Endothelial cell of umbilical vein (primary cell): Measurements from ENCODE around the gene NPAS1. TPM values are rescaled to one million over a fixed set of nuclear protein-coding genes. Genes with fewer than 3 reads are reported as not detected.

Source experiments
- BruUV-seq: library from RNA; stranded (reverse); fragments of 400-500 nt; replicated peaks from 2 replicates; lab custom pipeline; 2021; lab: Mats Ljungman, UMichigan
- CTCF ChIA-PET: fragments of 300-600, 350-600 bp; sonication (Branson Sonifier 250); formaldehyde crosslinking; loops from one replicate; lab custom pipeline; 2021; ENCODE audit warnings: antibody characterized with exemption, inconsistent platforms; lab: Charles Lee
- POLR2A ChIA-PET: fragments of 300-600, 350-600 bp; sonication (Branson Sonifier 250); formaldehyde crosslinking; loops from one replicate; lab custom pipeline; 2021; ENCODE audit warnings: antibody characterized with exemption, inconsistent platforms; lab: Charles Lee
- DNase-seq: peaks from one replicate; pipeline ENCODE4 v3.0.0-alpha.2; 2011; ENCODE audit warnings: low read depth, low spot score
- FAIRE-seq: peaks from 2 replicates; lab custom pipeline; 2011; peaks lifted over from hg19 to GRCh38; lab: Jason Lieb, UNC
- H2AFZ ChIP-seq: 2 replicates; pipeline ENCODE4 v1.6.0; 2012; ENCODE audit warnings: low read depth, low read length, control low read depth, inconsistent platforms
- H3K27ac ChIP-seq: 2 replicates; pipeline ENCODE4 v1.5.1; 2011; ENCODE audit warnings: low read depth, mild to moderate bottlenecking, control low read depth, low read length, moderate library complexity; ENCODE audit not compliant: insufficient read depth
- H3K27me3 ChIP-seq, 2 experiments: 2 replicates each; pipeline versions ENCODE4 v1.6.0 to v1.6.1; 2011; ENCODE audit warnings: low read length in 2 of 2, mixed read lengths in 1 of 2; ENCODE audit not compliant: control insufficient read depth in 2 of 2, insufficient read depth in 2 of 2
- H3K36me3 ChIP-seq, 2 experiments: 2 replicates in 1 of 2; 3 replicates in 1 of 2; pipeline ENCODE4 v1.5.1; 2011; ENCODE audit warnings: low read length in 2 of 2, mild to moderate bottlenecking in 1 of 2, moderate library complexity in 1 of 2; ENCODE audit not compliant: control insufficient read depth in 2 of 2, insufficient read depth in 2 of 2; ENCODE audit errors: extremely low read depth in 1 of 2
- H3K4me1 ChIP-seq: 3 replicates; pipeline ENCODE4 v1.5.1; 2011; ENCODE audit warnings: mild to moderate bottlenecking, low read length; ENCODE audit not compliant: control insufficient read depth, insufficient read depth; ENCODE audit errors: extremely low read depth
- H3K4me2 ChIP-seq: 2 replicates; pipeline ENCODE4 v1.6.1; 2011; ENCODE audit warnings: low read length, control low read depth, mixed read lengths; ENCODE audit not compliant: insufficient read depth
- H3K4me3 ChIP-seq, 3 experiments: fragments of 200-600 bp in 1 of 3; sonication (generic), shearing (Covaris generic) in 1 of 3; replicated peaks in 1 of 3; 2 replicates each; pipeline ENCODE4 v1.5.1; 2011 to 2016; ENCODE audit warnings: control low read depth in 3 of 3, low read length in 3 of 3, mild to moderate bottlenecking in 2 of 3, inconsistent platforms in 1 of 3, low read depth in 1 of 3, moderate library complexity in 1 of 3; ENCODE audit not compliant: insufficient read depth in 1 of 3
- H3K79me2 ChIP-seq: 2 replicates; pipeline ENCODE4 v1.6.0; 2012; ENCODE audit warnings: low read length, inconsistent platforms; ENCODE audit not compliant: control insufficient read depth, insufficient read depth
- H3K9ac ChIP-seq: replicated peaks from 2 replicates; pipeline ENCODE3; 2011; ENCODE audit warnings: low read length, control low read depth; ENCODE audit not compliant: insufficient read depth; ENCODE audit errors: extremely low read depth
- H3K9me1 ChIP-seq: replicated peaks from 3 replicates; pipeline ENCODE4 v1.6.0; 2011; ENCODE audit warnings: mild to moderate bottlenecking, low read length; ENCODE audit not compliant: control insufficient read depth, insufficient read depth; ENCODE audit errors: extremely low read depth
- H3K9me3 ChIP-seq: replicated peaks from 2 replicates; pipeline ENCODE4 v1.5.1; 2012; ENCODE audit warnings: low read length, inconsistent platforms; ENCODE audit not compliant: control insufficient read depth, insufficient read depth
- H4K20me1 ChIP-seq: replicated peaks from 2 replicates; pipeline ENCODE3; 2011; ENCODE audit warnings: mild to moderate bottlenecking, low read length; ENCODE audit not compliant: control insufficient read depth, insufficient read depth; ENCODE audit errors: extremely low read depth
- CTCF ChIP-seq, 2 donors: IDR thresholded peaks; 1 replicate in 1 of 2; 2 replicates in 1 of 2; pipeline ENCODE4 v1.5.1; 2011; ENCODE audit warnings: low read length in 2 of 2, mild to moderate bottlenecking in 2 of 2, moderate library complexity in 2 of 2, control low read depth in 1 of 2, inconsistent platforms in 1 of 2, low read depth in 1 of 2; ENCODE audit not compliant: insufficient read depth in 1 of 2; ENCODE audit errors: extremely low read depth in 1 of 2
- EZH2 ChIP-seq: IDR thresholded peaks from 2 replicates; pipeline ENCODE4 v1.6.1; 2012; ENCODE audit warnings: borderline replicate concordance, low read depth, mild to moderate bottlenecking, moderate library complexity, low read length, inconsistent platforms; ENCODE audit not compliant: severe bottlenecking
- JUN ChIP-seq: IDR thresholded peaks from 2 replicates; pipeline ENCODE4 v1.6.1; 2011; ENCODE audit warnings: borderline replicate concordance, low read depth; ENCODE audit not compliant: insufficient read length, insufficient read depth
- MYC ChIP-seq: IDR thresholded peaks from one replicate; pipeline ENCODE4 v1.6.1; 2011; ENCODE audit warnings: mild to moderate bottlenecking, low read depth, low read length
- dilution Hi-C: fragments of 300-500 bp; cut with MboI; formaldehyde crosslinking; loops from one replicate; pipeline ENCODE4 v1.15.0; 2019; ENCODE audit warnings: low sequenced_read_pairs; ENCODE audit not compliant: extremely low pct_ligation_motif_present
- intact Hi-C: fragments of 100-400 bp; cut with micrococcal nuclease; formaldehyde crosslinking; loops from one replicate; pipeline ENCODE4 v1.10.0; 2022
- polyA plus RNA-seq, 4 experiments: library from polyadenylated mRNA; depleted of rRNA in 3 of 4; stranded (reverse) in 3 of 4; unstranded in 1 of 4; fragments of >200 nt; gene quantifications; 2 replicates each; pipeline versions ENCODE4 v1.2.1 to v1.2.3, GENCODE V29; 2011 to 2012; ENCODE audit warnings: missing spikeins in 1 of 4
- total RNA-seq: library from RNA; stranded (reverse); gene quantifications from 2 replicates; pipeline ENCODE4 v1.2.3, GENCODE V29; 2021

The NPAS1 gene
- total and polyA plus RNA-seq, 2 donors (not counting 3 experiments of a cell fraction or from before 2014, with no cell fraction given): 0.18 to 0.62 TPM

GRCh38 chr19:47028195-47028601, 8.6 kb downstream of the NPAS1 start:
- H3K27ac ChIP-seq: no peak overlapping the region
- DNase-seq: no peak
- ChIA-PET CTCF (interaction anchor here (0.6 to 1.2 kb wide), 3 partner anchors 15 to 40 kb away, joined by 3 read pairs; no protein-coding TSS in a partner anchor), POLR2A (interaction anchor here (0.6 kb wide), 1 partner anchor 20 kb away, joined by 8 read pairs; no protein-coding TSS in a partner anchor)
- FAIRE-seq: no peak
- peaks cover 13 to 20% of the 10 kb centered on the region in 2 experiments for H3K27me3 ChIP-seq
- H2AFZ ChIP-seq: no peak overlapping the region
- no TSS peak for BruUV-seq
- H3K36me3 ChIP-seq: no peaks in the 10 kb centered on the region
- dilution Hi-C loops (no loop called here), intact Hi-C loops (no loop called here)
- H3K4me3 ChIP-seq: no peak overlapping the region
- TF ChIP-seq EZH2 (peak; percentile 68), CTCF (IDR thresholded peaks at IDR 0.05; ENCODE audit: extremely low read depth in 1 of 2, insufficient read depth in 1 of 2, low read depth in 1 of 2, low read length in 2 of 2) (no peak)
- no peaks in the 10 kb centered on the region for H3K9me1 ChIP-seq
- H4K20me1 ChIP-seq: no peaks in the 10 kb centered on the region
- no peaks in the 10 kb centered on the region for H3K9me3 ChIP-seq
- no peaks in the 10 kb centered on the region for H3K79me2 ChIP-seq
- no peak overlapping the region for H3K9ac ChIP-seq
- H3K4me2 ChIP-seq: no peak overlapping the region
- H3K4me1 ChIP-seq: no peaks in the 10 kb centered on the region

DNA sequence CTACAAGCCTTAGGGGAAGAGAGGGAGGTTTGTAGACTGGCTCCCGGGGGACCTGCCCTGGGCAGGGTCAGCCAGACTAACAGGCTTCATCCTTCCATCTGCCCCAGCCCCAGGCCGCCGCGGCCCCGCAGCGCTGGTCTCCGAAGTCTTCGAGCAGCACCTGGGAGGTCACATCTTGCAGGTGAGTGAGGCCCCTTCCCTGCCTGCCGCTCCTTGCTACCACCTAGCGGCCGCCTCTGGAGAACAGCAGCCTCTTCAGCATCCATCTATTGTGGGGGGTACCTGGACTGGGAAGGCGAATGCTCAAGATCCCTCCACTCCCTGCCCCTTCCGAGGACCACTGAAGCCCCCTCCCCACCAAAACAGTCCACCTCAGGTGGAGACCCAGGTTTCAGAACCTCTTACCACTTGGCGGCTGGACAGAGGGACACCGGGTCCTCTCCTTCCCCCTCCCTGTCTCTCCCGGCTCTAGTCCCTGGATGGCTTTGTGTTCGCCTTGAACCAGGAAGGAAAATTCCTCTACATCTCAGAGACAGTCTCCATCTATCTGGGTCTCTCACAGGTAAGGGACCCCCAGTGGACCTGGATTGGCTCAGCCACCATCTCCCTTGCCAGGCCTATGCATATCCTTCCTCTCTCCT, 12.7 kb downstream of the NPAS1 start:
- H3K36me3 ChIP-seq: no peaks in the 10 kb centered on the region
- peaks cover 5 to 13% of the 10 kb centered on the region in 2 experiments for H3K27me3 ChIP-seq
- no peaks in the 10 kb centered on the region for H3K9me1 ChIP-seq
- no peaks in the 10 kb centered on the region for H3K79me2 ChIP-seq
- dilution Hi-C loops (no loop called here), intact Hi-C loops (loop anchor here (1.0 kb wide), 2 partner anchors 19 to 176 kb away; no protein-coding TSS in a partner anchor)
- H4K20me1 ChIP-seq: no peaks in the 10 kb centered on the region
- FAIRE-seq (peak; percentile 76), DNase-seq (peak; percentile 26)
- no peak overlapping the region for H3K9ac ChIP-seq
- POLR2A ChIA-PET: no interaction called here
- H3K4me3 ChIP-seq: no peak overlapping the region
- no TSS peak for BruUV-seq
- no peak overlapping the region for H2AFZ ChIP-seq
- peaks cover 8% of the 10 kb centered on the region for H3K4me1 ChIP-seq
- no peaks in the 10 kb centered on the region for H3K9me3 ChIP-seq
- CTCF ChIA-PET: interaction anchor here (1.4 kb wide), 1 partner anchor 19 kb away, joined by 6 read pairs; no protein-coding TSS in a partner anchor
- H3K27ac ChIP-seq: no peak overlapping the region
- TF ChIP-seq CTCF (IDR thresholded peaks at IDR 0.05; ENCODE audit: extremely low read depth in 1 of 2, insufficient read depth in 1 of 2, low read depth in 1 of 2, low read length in 2 of 2) (peak; percentile 76 to 92), MYC (no peak), JUN (no peak)
- no peak overlapping the region for H3K4me2 ChIP-seq
